OCI-LY3 (cell line): Measurements from ENCODE around the gene DENND4B.

Experiments
- H2AFZ ChIP-seq: fragments of 200-600, 300-600 bp; shearing (Covaris generic); 2 replicates; pipeline ENCODE4 v1.6.0; 2014; ENCODE audit warnings: antibody characterized with exemption, low read depth, low read length
- H3K27ac ChIP-seq: fragments of 200-600, 300-600 bp; sonication (generic); 2 replicates; pipeline ENCODE4 v1.5.1; 2014; ENCODE audit warnings: mild to moderate bottlenecking, low read length, moderate library complexity, mixed read lengths
- H3K27me3 ChIP-seq: fragments of 200-600, 300-600 bp; sonication (generic); 2 replicates; pipeline ENCODE4 v1.6.1; 2014; ENCODE audit warnings: low read depth, low read length, mixed read lengths
- H3K36me3 ChIP-seq: fragments of 200-600, 300-600 bp; sonication (generic); replicated peaks from 2 replicates; pipeline ENCODE3; 2014; ENCODE audit warnings: low read depth, low read length, mixed read lengths
- H3K4me1 ChIP-seq: fragments of 300-600, 200-600 bp; sonication (generic); 2 replicates; pipeline ENCODE4 v1.6.1; 2014; ENCODE audit warnings: low read length, mixed read lengths
- H3K4me2 ChIP-seq: fragments of 200-600, 300-600 bp; sonication (generic); 2 replicates; pipeline ENCODE4 v1.6.1; 2014; ENCODE audit warnings: low read length, mixed read lengths
- H3K4me3 ChIP-seq: fragments of 300-600, 200-600 bp; sonication (generic); 2 replicates; pipeline ENCODE4 v1.5.1; 2014; ENCODE audit warnings: antibody characterized with exemption, mild to moderate bottlenecking, low read length, moderate library complexity
- H3K79me2 ChIP-seq: fragments of 300-600, 200-600 bp; shearing (Covaris generic); 2 replicates; pipeline ENCODE4 v1.6.1; 2014; ENCODE audit warnings: mild to moderate bottlenecking, low read length, mixed read lengths
- H3K9ac ChIP-seq: fragments of 300-600, 200-600 bp; shearing (Covaris generic); 2 replicates; pipeline ENCODE4 v1.6.0; 2014; ENCODE audit warnings: mild to moderate bottlenecking, low read length, moderate library complexity
- H3K9me3 ChIP-seq: fragments of 200-600, 300-600 bp; shearing (Covaris generic); 2 replicates; pipeline ENCODE4 v1.6.1; 2014; ENCODE audit warnings: low read length, mixed read lengths; ENCODE audit not compliant: insufficient read depth
- H4K20me1 ChIP-seq: fragments of 200-600, 300-600 bp; sonication (generic); 2 replicates; pipeline ENCODE4 v1.6.1; 2016; ENCODE audit warnings: low read length, mixed read lengths; ENCODE audit not compliant: insufficient read depth
- EZH2phosphoT487 ChIP-seq: fragments of 200-600 bp; shearing (Covaris generic); IDR thresholded peaks from 2 replicates; pipeline ENCODE4 v1.6.1; 2018; ENCODE audit warnings: antibody characterized with exemption, mixed run types, low read depth
- TF ChIP-seq, protein P1 (sequence below): fragments of 200-600, 300-600 bp; sonication (generic); IDR thresholded peaks from 2 replicates; pipeline ENCODE4 v1.5.1; 2014; ENCODE audit warnings: antibody characterized with exemption, low read length, low read depth

Gene DENND4B

DNA sequence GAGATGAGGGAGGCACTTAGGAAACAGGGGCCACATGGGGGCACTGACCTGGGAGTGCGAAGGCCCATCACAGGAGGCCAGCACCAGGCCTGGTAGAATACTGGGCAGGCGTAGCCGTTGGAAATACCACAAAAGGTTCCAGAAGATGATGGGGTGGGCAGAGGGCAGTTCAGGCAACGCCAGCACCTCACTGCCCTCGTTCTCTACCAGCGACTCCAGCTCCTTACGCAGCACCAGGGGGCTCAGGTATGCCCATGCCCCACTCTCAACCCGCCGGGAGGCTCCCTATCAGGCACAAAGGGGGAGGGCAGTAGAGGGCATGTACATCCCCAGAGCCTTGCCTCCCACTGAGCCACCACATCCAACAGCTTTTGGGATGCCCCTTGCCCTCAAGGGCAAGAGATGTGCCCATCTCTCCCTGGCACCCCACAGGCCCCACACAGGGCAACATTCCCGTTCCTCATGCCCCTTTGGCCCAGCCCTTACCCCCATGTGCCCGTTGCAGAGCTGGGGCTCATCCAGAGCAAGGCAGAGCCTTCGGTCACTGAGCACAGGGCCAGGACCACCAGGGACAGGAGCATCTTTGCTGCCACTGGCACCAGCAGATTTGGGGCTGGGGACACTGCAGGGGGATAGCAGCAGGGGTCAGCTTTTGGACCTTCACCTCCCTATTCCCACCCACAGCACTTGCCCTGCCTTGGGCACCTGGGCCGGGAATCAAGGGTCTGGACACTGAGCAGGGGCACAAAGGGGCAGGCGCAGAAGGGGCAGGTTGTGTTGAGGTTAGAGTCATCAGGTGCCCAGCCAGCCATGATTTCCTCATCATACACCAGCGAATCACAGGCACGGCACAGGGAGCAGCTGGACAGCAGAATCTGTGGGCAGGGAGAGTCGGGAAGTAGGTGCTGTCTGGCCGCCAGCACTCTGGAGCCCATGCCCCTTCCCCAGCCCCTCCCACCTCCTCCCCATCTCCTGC is 14.1 kb downstream of the DENND4B start:
- Histone ChIP-seq H3K4me2 (no peak overlapping the region), H3K9ac (no peak overlapping the region), H3K9me3 (no peaks in the 10 kb centered on the region), H4K20me1 (no peaks in the 10 kb centered on the region; the same call in none of the 2 replicates), H2AFZ (no peak overlapping the region), H3K79me2 (no peaks in the 10 kb centered on the region), H3K27ac (no peak overlapping the region), H3K4me3 (no peak overlapping the region), H3K4me1 (no peaks in the 10 kb centered on the region), H3K27me3 (no peaks in the 10 kb centered on the region), H3K36me3 (peaks cover 72% of the 10 kb centered on the region)
- TF ChIP-seq EZH2phosphoT487: no peak
- TF ChIP-seq, protein P1, sequence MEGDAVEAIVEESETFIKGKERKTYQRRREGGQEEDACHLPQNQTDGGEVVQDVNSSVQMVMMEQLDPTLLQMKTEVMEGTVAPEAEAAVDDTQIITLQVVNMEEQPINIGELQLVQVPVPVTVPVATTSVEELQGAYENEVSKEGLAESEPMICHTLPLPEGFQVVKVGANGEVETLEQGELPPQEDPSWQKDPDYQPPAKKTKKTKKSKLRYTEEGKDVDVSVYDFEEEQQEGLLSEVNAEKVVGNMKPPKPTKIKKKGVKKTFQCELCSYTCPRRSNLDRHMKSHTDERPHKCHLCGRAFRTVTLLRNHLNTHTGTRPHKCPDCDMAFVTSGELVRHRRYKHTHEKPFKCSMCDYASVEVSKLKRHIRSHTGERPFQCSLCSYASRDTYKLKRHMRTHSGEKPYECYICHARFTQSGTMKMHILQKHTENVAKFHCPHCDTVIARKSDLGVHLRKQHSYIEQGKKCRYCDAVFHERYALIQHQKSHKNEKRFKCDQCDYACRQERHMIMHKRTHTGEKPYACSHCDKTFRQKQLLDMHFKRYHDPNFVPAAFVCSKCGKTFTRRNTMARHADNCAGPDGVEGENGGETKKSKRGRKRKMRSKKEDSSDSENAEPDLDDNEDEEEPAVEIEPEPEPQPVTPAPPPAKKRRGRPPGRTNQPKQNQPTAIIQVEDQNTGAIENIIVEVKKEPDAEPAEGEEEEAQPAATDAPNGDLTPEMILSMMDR: no peak

DNA sequence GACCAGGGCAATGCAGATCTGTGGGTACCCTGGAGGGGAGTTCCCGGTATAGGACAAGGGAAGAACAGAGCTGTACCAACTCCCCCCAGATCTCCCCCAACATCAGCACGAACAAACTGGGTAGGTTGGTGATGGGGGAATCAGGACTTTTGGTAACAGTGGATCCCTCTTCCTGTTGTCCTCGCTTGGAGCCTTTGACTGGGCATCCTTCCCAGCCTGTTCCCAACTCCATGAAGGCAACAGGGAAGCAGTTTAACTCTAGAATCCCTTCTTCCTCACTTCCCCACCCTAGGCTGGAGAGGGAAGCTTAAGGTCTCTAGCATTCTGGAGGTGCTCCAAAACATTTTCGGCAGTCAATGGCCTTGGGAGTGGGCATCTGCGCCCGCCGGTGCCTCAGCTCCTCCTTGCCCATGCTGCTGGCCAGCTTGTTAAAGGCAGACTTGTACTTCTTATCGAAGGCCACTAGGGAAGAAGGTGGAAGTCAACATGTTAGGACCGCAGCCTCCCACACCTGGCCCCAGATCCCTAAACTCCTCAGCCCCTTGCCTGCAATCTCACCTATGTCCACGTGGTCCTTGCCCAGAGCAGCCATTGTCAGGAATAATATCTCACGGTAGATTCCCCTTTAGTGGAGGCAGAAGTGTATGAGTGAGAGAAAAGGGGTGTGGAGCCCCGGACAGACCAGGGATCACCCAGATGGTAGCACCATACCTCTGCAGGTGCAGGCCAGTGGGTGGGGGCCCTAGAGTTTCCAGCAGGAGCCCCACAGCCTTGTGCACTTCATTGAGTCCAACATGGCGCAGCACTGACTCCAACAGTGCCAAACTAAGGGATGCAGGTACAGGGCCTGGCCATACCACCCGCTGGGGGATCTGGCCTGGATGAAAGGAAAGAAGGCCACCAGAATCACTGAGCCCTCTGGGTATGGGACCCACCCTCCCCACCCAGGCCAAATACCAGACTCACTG is 16.3 kb downstream of the DENND4B start:
- Histone ChIP-seq H3K9me3 (no peaks in the 10 kb centered on the region), H3K9ac (no peak overlapping the region), H3K36me3 (peaks cover 52% of the 10 kb centered on the region), H3K27ac (no peak overlapping the region), H3K27me3 (no peaks in the 10 kb centered on the region), H2AFZ (no peak overlapping the region), H3K4me2 (no peak overlapping the region), H3K4me1 (no peaks in the 10 kb centered on the region), H4K20me1 (no peaks in the 10 kb centered on the region; the same call in none of the 2 replicates), H3K79me2 (no peaks in the 10 kb centered on the region), H3K4me3 (no peak overlapping the region)
- TF ChIP-seq, protein P1: no peak
- TF ChIP-seq EZH2phosphoT487: no peak

DNA sequence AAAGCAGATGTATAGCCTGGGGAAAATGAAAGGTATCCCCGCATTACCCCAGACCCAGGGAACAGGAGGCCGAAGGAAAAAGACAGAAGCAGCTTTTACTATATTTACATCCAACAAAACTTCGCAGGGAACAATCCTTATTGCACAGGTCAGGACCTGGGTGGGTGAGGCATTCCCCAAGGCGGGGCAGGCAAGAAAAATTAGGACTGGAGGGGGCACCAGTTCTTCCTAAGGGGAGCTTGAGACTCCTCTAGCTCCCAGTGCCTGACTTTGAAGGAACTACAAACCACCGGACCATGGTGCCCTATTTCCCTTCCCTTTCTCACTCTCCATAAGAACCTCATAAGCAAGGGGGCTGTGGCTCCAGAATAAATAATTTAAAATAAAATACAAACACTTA is 17.1 kb downstream of the DENND4B start:
- no peak overlapping the region for H3K4me2 ChIP-seq
- H4K20me1 ChIP-seq: no peaks in the 10 kb centered on the region; the same call in 1 of the 2 replicates
- TF ChIP-seq EZH2phosphoT487: no peak
- TF ChIP-seq, protein P1: no peak
- no peak overlapping the region for H2AFZ ChIP-seq
- H3K4me1 ChIP-seq: peaks cover under 1% of the 10 kb centered on the region; the same call in 1 of the 2 replicates
- H3K4me3 ChIP-seq: no peak overlapping the region
- H3K9me3 ChIP-seq: no peaks in the 10 kb centered on the region
- no peak overlapping the region for H3K27ac ChIP-seq
- H3K27me3 ChIP-seq: no peaks in the 10 kb centered on the region
- no peak overlapping the region for H3K9ac ChIP-seq
- peaks cover 3% of the 10 kb centered on the region for H3K79me2 ChIP-seq
- H3K36me3 ChIP-seq: peaks cover 44% of the 10 kb centered on the region
